Astrocyte of the spinal cord (primary cell): ENCODE data around the gene OSBPL9.
A peak's percentile ranks its signal among the peaks of the same experiment; 100 is the strongest.

Experiments used
- DNase-seq: peaks from one replicate; pipeline ENCODE4 v3.0.0; 2011; ENCODE audit warnings: low read depth, low spot score
- H3K4me3 ChIP-seq: 2 replicates; pipeline ENCODE4 v1.5.1; 2011; ENCODE audit warnings: low read depth, mild to moderate bottlenecking, low read length, moderate library complexity
- in situ Hi-C: cut with HindIII; loops from 2 replicates; pipeline ENCODE4 v1.10.0; 2017; ENCODE audit warnings: low sequenced_read_pairs
- TF ChIP-seq, protein P1 (sequence below): IDR thresholded peaks from 2 replicates; pipeline ENCODE4 v1.5.1; 2012; ENCODE audit warnings: low read depth, mild to moderate bottlenecking, low read length, inconsistent platforms

OSBPL9 gene, protein sequence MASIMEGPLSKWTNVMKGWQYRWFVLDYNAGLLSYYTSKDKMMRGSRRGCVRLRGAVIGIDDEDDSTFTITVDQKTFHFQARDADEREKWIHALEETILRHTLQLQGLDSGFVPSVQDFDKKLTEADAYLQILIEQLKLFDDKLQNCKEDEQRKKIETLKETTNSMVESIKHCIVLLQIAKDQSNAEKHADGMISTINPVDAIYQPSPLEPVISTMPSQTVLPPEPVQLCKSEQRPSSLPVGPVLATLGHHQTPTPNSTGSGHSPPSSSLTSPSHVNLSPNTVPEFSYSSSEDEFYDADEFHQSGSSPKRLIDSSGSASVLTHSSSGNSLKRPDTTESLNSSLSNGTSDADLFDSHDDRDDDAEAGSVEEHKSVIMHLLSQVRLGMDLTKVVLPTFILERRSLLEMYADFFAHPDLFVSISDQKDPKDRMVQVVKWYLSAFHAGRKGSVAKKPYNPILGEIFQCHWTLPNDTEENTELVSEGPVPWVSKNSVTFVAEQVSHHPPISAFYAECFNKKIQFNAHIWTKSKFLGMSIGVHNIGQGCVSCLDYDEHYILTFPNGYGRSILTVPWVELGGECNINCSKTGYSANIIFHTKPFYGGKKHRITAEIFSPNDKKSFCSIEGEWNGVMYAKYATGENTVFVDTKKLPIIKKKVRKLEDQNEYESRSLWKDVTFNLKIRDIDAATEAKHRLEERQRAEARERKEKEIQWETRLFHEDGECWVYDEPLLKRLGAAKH

DNA sequence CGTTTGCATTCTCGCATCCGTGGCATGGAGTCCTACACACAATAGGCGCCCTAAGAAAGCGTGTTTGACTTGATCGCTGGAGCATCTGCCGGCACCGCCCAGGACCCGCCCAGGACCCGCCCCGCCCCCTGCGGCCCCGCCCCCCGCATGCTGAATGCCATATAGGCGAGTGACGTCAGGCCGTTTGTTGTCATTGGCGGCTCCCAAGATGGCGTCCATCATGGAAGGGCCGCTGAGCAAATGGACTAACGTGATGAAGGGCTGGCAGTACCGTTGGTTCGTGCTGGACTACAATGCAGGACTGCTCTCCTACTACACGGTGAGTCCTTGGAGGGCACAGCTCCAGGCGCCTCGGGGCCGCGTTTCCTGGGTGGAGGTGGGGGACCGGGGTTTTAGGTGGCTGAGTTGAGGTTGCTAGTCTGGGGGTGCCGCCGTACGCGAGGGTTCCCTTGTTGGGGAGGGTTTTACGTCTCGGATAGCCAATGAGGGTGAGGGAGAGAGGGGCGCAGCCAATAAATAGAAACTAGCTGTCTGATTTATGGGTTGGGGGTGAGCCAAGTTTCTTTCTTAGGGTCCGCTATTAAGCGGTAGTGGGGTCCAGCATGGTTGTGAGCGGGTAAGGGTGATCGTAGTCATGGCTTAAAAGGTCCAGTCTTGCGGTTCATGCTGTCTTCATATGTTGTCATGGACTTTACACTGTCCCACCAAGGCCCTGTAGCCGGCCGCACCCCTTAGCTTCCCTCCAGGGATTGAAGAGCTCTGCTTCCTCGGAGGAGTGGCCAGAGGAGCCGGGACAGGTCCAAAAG is at the start of gene OSBPL9:
OSBPL9 (plus strand) TSS at position 190 of the 806 bp plus-strand sequence; CDS start at position 209, 19 bp downstream.
- DNase-seq: peak; percentile 95
- H3K4me3 ChIP-seq: peak within 1 kb of the TSS; percentile 84
- TF ChIP-seq, protein P1, sequence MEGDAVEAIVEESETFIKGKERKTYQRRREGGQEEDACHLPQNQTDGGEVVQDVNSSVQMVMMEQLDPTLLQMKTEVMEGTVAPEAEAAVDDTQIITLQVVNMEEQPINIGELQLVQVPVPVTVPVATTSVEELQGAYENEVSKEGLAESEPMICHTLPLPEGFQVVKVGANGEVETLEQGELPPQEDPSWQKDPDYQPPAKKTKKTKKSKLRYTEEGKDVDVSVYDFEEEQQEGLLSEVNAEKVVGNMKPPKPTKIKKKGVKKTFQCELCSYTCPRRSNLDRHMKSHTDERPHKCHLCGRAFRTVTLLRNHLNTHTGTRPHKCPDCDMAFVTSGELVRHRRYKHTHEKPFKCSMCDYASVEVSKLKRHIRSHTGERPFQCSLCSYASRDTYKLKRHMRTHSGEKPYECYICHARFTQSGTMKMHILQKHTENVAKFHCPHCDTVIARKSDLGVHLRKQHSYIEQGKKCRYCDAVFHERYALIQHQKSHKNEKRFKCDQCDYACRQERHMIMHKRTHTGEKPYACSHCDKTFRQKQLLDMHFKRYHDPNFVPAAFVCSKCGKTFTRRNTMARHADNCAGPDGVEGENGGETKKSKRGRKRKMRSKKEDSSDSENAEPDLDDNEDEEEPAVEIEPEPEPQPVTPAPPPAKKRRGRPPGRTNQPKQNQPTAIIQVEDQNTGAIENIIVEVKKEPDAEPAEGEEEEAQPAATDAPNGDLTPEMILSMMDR: no peak
- in situ Hi-C loops: no loop called here

DNA sequence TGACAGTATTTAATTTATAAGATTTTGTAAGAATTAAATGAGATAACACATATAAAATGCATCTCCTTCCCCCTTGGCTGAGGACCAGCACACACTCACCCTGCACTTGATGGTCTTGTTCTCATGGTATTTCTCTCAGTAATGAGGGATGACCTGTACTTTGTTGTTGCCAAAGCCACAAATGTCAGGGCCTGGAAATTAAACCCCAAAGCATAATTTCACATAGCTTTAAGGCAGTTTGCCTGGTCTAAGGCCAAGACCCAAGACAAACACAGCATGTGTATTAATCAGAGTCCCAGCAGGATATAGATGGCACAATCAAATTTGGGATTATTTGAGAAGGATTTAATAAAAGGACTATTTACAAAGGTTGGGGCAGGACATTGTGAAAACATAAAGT is 49.2 kb upstream of the OSBPL9 start:
- TF ChIP-seq, protein P1: no peak
- H3K4me3 ChIP-seq: no peak overlapping the region
- peak; percentile 90 for DNase-seq
- in situ Hi-C loops: no loop called here

DNA sequence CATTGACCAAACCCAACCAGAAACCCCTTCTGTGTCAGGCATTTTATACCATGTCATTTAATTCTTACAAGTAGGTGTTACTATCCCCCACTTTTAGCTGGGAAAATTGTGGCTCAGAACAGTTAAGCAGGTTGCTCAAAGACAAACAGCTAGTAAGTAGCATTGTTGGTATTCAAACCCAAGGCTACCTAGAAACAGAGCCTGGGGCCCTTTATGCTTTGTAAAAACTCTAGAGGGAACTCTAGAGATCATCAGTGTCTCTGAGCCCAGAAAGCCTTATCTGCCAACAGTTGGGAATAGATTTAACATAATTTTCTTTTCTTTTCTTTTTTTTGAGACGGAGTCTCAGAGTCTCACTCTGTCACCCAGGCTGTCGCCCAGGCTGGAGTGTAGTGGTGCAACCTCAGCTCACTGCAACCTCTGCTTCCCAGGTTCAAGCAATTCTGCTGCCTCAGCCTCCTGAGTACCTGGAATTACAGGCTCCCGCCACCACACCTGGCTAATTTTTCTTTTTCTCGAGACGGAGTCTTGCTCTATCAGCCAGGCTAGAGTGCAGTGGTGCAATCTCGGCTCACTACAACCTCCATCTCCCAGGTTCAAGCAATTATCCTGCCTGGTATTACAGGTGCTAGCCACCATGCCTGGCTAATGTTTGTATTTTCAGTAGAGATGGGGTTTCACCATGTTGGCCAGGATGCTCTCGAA is 48.5 kb upstream of the OSBPL9 start:
- TF ChIP-seq, protein P1: no peak
- H3K4me3 ChIP-seq: no peak overlapping the region
- in situ Hi-C loops: no loop called here
- no peak for DNase-seq

DNA sequence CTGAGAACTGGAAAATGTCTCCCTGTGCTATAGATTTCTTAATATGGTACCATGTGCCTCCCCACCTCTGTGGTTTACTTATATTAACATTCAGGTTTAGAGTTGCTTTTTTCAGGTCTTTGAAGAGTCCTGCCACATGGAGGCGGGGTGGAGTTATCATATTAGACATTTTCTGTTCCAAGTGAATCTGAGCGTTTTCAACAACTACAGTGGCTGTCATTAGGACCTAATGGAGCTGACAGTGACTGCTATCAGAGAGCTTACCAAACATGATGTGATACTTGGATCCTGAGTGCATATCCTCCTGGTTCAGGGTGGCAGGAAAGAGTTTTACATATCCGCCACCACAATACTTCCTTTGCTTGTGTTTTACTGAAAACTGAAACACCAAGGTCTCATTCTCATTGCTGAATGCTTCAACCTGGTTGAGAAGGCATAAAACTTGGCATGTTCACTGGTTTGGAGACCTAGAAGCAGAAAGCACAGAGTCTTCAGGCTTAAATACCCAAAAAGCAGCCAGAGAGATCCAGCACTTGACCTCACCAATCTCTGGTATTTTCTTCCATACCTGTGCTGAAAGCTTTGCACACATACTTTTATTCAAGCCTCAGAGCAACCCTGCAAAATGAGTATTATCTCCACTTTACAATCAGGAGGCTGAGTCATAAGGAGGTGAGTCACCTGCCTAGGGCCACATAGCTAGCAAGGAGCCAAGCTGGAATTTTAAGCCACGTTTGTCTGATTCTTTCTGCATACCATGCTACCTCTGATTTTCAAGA is 47.4 kb upstream of the OSBPL9 start:
- no peak overlapping the region for H3K4me3 ChIP-seq
- DNase-seq: peak; percentile 77
- TF ChIP-seq, protein P1: no peak
- in situ Hi-C loops: no loop called here

DNA sequence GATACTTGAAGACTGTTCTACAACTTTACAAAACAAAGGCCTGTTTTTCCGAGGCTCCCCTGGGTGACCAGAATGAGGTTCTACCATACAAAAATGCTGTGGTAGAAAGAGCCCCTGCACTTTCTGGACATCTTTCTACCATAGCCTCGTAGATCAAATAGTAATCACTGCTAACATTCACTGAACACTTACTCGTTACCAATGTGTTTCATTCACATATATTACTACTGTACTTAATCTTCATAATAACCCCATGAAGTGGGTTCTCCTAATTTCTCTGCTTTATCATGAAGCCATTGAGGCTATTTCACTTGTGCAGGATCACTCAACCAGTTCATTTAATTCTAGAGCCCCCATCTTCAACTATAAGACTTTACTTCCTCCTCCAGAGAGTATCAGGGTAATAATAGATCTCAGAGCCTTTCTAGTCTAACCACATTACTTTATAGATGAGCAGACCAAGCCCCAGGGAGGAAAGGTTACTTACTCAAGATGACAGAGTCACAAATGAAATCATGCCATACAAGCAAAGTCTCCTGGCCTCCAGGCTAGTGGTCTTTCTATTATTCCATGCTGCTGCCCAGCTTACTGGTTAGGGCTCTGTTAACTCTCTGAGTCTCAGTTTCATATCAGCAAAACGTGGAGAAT is 46.7 kb upstream of the OSBPL9 start:
- no peak for DNase-seq
- no peak overlapping the region for H3K4me3 ChIP-seq
- TF ChIP-seq, protein P1: no peak
- in situ Hi-C loops: no loop called here
